IMR-90 (cell line): ENCODE measurements around the gene PAFAH2. TPM values are rescaled to one million over a fixed set of nuclear protein-coding genes. Genes with fewer than 3 reads are reported as not detected.
A peak's percentile ranks its signal among the peaks of the same experiment; 100 is the strongest.

ENCODE experiments used
- CTCF ChIP-seq: conservative IDR thresholded peaks from 2 replicates; pipeline ENCODE4 v1.5.1; 2012; ENCODE audit warnings: mild to moderate bottlenecking, low read depth, low read length, improper control_type of control experiment
- NFE2L2 ChIP-seq: fragments of 150-350 bp; IDR thresholded peaks from 2 replicates; pipeline ENCODE4 v1.6.1; 2016; ENCODE audit warnings: low read depth, mild to moderate bottlenecking, low read length
- RFX5 ChIP-seq: IDR thresholded peaks from 2 replicates; pipeline ENCODE4 v1.8.0; 2012; ENCODE audit warnings: low read depth, mild to moderate bottlenecking, low read length, moderate library complexity
- SMC3 ChIP-seq: fragments of 150-350 bp; IDR thresholded peaks from 2 replicates; pipeline ENCODE4 v1.6.1; 2016; ENCODE audit warnings: low read depth, mild to moderate bottlenecking, antibody characterized with exemption, low read length, moderate library complexity
- polyA plus RNA-seq, 3 experiments: library from polyadenylated mRNA; depleted of rRNA; stranded (reverse); fragments of >200 nt; gene quantifications; 2 replicates each; pipeline ENCODE4 v1.2.3, GENCODE V29; 2012; ENCODE audit warnings: low replicate concordance in 1 of 3
- total RNA-seq: library from RNA; depleted of rRNA; stranded (reverse); fragments of >200 nt; gene quantifications from 2 replicates; pipeline ENCODE4 v1.2.3, GENCODE V29; 2012

PAFAH2 gene
- total and polyA plus RNA-seq, 2 of the 4 experiments (the other 2 are of a cell fraction): 8.3 to 12.2 TPM

- TF ChIP-seq RFX5: no peak
- TF ChIP-seq CTCF: peak; percentile 99
- no peak for TF ChIP-seq NFE2L2
- peak; percentile 100 for TF ChIP-seq SMC3
Observed at GRCh38 chr1:25997828-25998761, at the start of gene PAFAH2 (continued).
